Vagina (tissue), 2 donors: ENCODE measurements around the gene WTAP.
"Not testable (repeated sequence)": the region's sequence is repeated elsewhere in the genome, so short reads cannot be mapped to it uniquely, and the experiment has no call there.

Source experiments
- POLR2A ChIP-seq, 2 donors: fragments of 450-650 bp; IDR thresholded peaks; one replicate each; pipeline ENCODE4 v1.6.1; 2017; ENCODE audit warnings: antibody characterized with exemption in 2 of 2, mild to moderate bottlenecking in 2 of 2, moderate library complexity in 2 of 2
- TF ChIP-seq, protein P1 (sequence below), 3 experiments: fragments of 450-650 bp in 2 of 3; fragments of 200-600 bp in 1 of 3; sonication (generic) in 1 of 3; IDR thresholded peaks; one replicate each; pipeline ENCODE4 v1.5.1; 2017 to 2019; ENCODE audit warnings: antibody characterized with exemption in 3 of 3, mild to moderate bottlenecking in 2 of 3, moderate library complexity in 2 of 3

DNA sequence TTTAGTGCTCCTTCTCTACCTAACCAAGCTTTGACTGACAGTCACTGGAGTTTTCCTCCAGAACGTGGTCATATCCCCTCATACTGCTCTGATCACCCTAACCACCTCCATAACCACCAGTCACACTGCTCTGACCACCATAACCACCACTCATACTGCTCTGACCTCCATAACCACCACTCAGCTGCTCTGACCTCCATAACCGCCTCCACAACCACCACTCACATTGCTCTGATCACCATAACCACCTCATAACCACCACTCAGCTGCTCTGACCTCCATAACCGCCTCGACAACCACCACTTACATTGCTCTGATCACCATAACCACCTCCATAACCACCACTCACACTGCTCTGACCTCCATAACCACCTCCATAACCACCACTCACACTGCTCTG is 16.7 kb upstream of the WTAP start:
- TF ChIP-seq, protein P1, sequence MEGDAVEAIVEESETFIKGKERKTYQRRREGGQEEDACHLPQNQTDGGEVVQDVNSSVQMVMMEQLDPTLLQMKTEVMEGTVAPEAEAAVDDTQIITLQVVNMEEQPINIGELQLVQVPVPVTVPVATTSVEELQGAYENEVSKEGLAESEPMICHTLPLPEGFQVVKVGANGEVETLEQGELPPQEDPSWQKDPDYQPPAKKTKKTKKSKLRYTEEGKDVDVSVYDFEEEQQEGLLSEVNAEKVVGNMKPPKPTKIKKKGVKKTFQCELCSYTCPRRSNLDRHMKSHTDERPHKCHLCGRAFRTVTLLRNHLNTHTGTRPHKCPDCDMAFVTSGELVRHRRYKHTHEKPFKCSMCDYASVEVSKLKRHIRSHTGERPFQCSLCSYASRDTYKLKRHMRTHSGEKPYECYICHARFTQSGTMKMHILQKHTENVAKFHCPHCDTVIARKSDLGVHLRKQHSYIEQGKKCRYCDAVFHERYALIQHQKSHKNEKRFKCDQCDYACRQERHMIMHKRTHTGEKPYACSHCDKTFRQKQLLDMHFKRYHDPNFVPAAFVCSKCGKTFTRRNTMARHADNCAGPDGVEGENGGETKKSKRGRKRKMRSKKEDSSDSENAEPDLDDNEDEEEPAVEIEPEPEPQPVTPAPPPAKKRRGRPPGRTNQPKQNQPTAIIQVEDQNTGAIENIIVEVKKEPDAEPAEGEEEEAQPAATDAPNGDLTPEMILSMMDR (IDR thresholded peaks at IDR 0.05) = not testable (repeated sequence)
- not testable (repeated sequence) for TF ChIP-seq POLR2A (IDR thresholded peaks at IDR 0.05)
